PFSK-1 (cell line): ENCODE measurements around the gene GMCL2.

Experiments used
- POLR2AphosphoS5 ChIP-seq: IDR thresholded peaks from 2 replicates; pipeline ENCODE4 v1.6.1; 2012; ENCODE audit warnings: low read depth, mild to moderate bottlenecking, control low read depth, low read length, moderate library complexity
- REST ChIP-seq, 2 experiments: IDR thresholded peaks; 2 replicates each; pipeline versions ENCODE4 v1.6.1 to v1.8.0; 2011 to 2012; ENCODE audit warnings: low read depth in 2 of 2, low read length in 2 of 2, control low read depth in 1 of 2, inconsistent platforms in 1 of 2, mild to moderate bottlenecking in 1 of 2, moderate library complexity in 1 of 2; ENCODE audit not compliant: insufficient read depth in 1 of 2

GRCh38 chr5:178227929-178228328, 40.8 kb upstream of the GMCL2 start:
- TF ChIP-seq POLR2AphosphoS5 (no peak), REST (IDR thresholded peaks at IDR 0.05; ENCODE audit: insufficient read depth in 1 of 2, low read depth in 2 of 2, low read length in 2 of 2) (no peak)
